Common myeloid progenitor, CD34-positive (primary cell): ENCODE measurements around the gene ATL1.
A peak's percentile ranks its signal among the peaks of the same experiment; 100 is the strongest.

Source experiments
- CTCF ChIA-PET: fragments of 350-600 bp; sonication (Branson Sonifier 250); formaldehyde crosslinking; loops from one replicate; lab custom pipeline; 2021; ENCODE audit warnings: antibody characterized with exemption; lab: Charles Lee
- POLR2A ChIA-PET: fragments of 350-600 bp; sonication (Branson Sonifier 250); formaldehyde crosslinking; loops from one replicate; lab custom pipeline; 2021; ENCODE audit warnings: antibody characterized with exemption; lab: Charles Lee
- DNase-seq, 3 donors: peaks; one replicate each; pipeline versions ENCODE4 v3.0.0 to v3.0.0-alpha.2; 2013
- H3K27ac ChIP-seq, 2 experiments: 1 replicate in 1 of 2; 2 replicates in 1 of 2; pipeline ENCODE4 v1.7.0; 2013; ENCODE audit warnings: inconsistent platforms in 2 of 2, low read length in 2 of 2, mild to moderate bottlenecking in 2 of 2, low read depth in 1 of 2, moderate library complexity in 1 of 2; ENCODE audit not compliant: severe bottlenecking in 2 of 2, insufficient read depth in 1 of 2, poor library complexity in 1 of 2
- H3K27me3 ChIP-seq, 5 experiments: replicated peaks in 2 of 5; 1 replicate in 3 of 5; 2 replicates in 2 of 5; pipeline versions ENCODE4 v1.6.1 to v1.7.0; 2013; ENCODE audit warnings: low read length in 4 of 5, mild to moderate bottlenecking in 2 of 5, moderate library complexity in 2 of 5, inconsistent platforms in 1 of 5; ENCODE audit not compliant: insufficient read depth in 5 of 5, control insufficient read depth in 4 of 5
- H3K36me3 ChIP-seq, 4 experiments: 1 replicate in 2 of 4; 2 replicates in 2 of 4; pipeline versions ENCODE4 v1.6.1 to v1.7.0; 2013; ENCODE audit warnings: low read length in 3 of 4, control low read depth in 1 of 4, mild to moderate bottlenecking in 1 of 4; ENCODE audit not compliant: control insufficient read depth in 4 of 4, insufficient read depth in 4 of 4
- H3K4me1 ChIP-seq, 4 experiments: 1 replicate in 3 of 4; 2 replicates in 1 of 4; pipeline versions ENCODE4 v1.6.1 to v1.7.1; 2013; ENCODE audit warnings: low read length in 3 of 4, mild to moderate bottlenecking in 3 of 4, control low read depth in 1 of 4, inconsistent platforms in 1 of 4, moderate library complexity in 1 of 4; ENCODE audit not compliant: control insufficient read depth in 4 of 4, insufficient read depth in 4 of 4; ENCODE audit errors: control extremely low read depth in 1 of 4
- H3K4me3 ChIP-seq, 7 experiments: 1 replicate in 4 of 7; 2 replicates in 3 of 7; pipeline versions ENCODE4 v1.5.1 to v1.7.0; 2013; ENCODE audit warnings: mild to moderate bottlenecking in 7 of 7, low read length in 6 of 7, moderate library complexity in 6 of 7, inconsistent platforms in 2 of 7, low read depth in 2 of 7, control low read depth in 1 of 7; ENCODE audit not compliant: insufficient read depth in 4 of 7, control insufficient read depth in 1 of 7; ENCODE audit errors: extremely low read depth in 1 of 7
- H3K9me3 ChIP-seq, 5 experiments: 1 replicate in 4 of 5; 2 replicates in 1 of 5; pipeline versions ENCODE4 v1.6.1 to v1.7.1; 2013; ENCODE audit warnings: low read length in 4 of 5, mild to moderate bottlenecking in 2 of 5, inconsistent platforms in 1 of 5, low read depth in 1 of 5, moderate library complexity in 1 of 5; ENCODE audit not compliant: control insufficient read depth in 4 of 5, insufficient read depth in 2 of 5; ENCODE audit errors: control extremely low read depth in 1 of 5
- WGBS: methylation state at CpG from one replicate; pipeline ENCODE4 v1.1.5; 2013; ENCODE audit not compliant: insufficient coverage; 5-methylcytosine and 5-hydroxymethylcytosine counted together

ATL1 gene

DNA sequence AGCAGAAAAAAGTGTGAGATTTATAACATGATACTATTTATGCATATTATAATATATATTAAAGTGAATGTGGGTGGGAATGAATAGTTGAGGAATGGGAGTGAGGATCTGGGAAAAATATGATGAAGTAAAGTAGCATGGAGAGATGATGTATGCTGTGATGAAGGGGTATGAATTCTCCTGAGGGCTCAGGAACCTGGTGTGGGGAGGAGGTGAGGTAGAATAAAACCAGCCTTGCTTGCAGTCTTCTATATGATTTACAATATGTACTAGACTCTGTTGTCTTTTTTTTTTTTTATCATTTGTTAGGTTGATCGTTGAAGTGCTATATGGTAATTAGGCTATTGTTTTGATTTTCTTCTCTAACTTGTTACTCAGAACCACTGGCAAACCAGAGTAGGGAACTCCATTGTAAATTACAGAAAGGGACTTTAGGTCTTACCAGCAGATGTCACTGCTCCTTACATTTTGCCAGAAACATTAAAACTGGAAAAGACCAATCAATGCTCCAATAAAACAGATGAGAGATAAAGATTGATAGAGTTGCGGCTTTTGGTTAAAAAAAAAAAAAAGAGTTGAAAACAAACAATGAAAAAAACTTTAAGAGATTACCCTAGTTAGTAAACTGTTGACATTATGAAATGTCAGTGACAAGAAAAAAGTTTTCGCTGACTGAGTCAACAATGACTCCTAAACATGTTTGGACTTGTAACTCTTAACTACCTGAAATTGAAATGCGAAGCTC lies 39.9 kb downstream of the ATL1 start:
- H3K27me3 ChIP-seq: no peaks in the 10 kb centered on the region
- DNase-seq: peak; percentile 44 to 52 (median 48)
- ChIA-PET POLR2A (no interaction called here), CTCF (interaction anchor here (0.5 to 2.5 kb wide), 14 partner anchors 8 to 261 kb away, joined by 3 to 24 read pairs (median 4); no protein-coding TSS in a partner anchor)
- H3K4me1 ChIP-seq: peaks cover 0 to 1% (median 0%) of the 10 kb centered on the region in 4 experiments
- WGBS: no CpG with 5 or more reads among the region's 4 CpGs
- H3K36me3 ChIP-seq: peaks cover 0 to 3% (median 3%) of the 10 kb centered on the region in 4 experiments
- no peak overlapping the region for H3K4me3 ChIP-seq
- no peak overlapping the region for H3K27ac ChIP-seq
- H3K9me3 ChIP-seq: no peaks in the 10 kb centered on the region

- 100% methylated on average over 1 of the region's 5 CpGs for WGBS
- ChIA-PET POLR2A (interaction anchor here (0.7 kb wide), 1 partner anchor 124 kb away, joined by 3 read pairs; no protein-coding TSS in a partner anchor), CTCF (interaction anchor here (0.5 to 2.5 kb wide), 21 partner anchors 10 to 262 kb away, joined by 3 to 24 read pairs (median 3); no protein-coding TSS in a partner anchor)
- Histone ChIP-seq H3K4me3 (no peak overlapping the region), H3K4me1 (peaks cover 0 to 1% (median 0%) of the 10 kb centered on the region in 4 experiments), H3K36me3 (peaks cover 0 to 3% (median 3%) of the 10 kb centered on the region in 4 experiments), H3K27me3 (no peaks in the 10 kb centered on the region), H3K27ac (no peak overlapping the region), H3K9me3 (no peaks in the 10 kb centered on the region)
- no peak for DNase-seq
Measured at GRCh38 chr14:50600849-50601248, 40.9 kb downstream of the ATL1 start.

GRCh38 chr14:50601394-50601793 lies 41.4 kb downstream of the ATL1 start:
- Histone ChIP-seq H3K9me3 (no peaks in the 10 kb centered on the region), H3K4me1 (peaks cover 0 to 1% (median 0%) of the 10 kb centered on the region in 4 experiments), H3K27ac (no peak overlapping the region), H3K27me3 (no peaks in the 10 kb centered on the region), H3K36me3 (peaks cover 0 to 3% (median 2%) of the 10 kb centered on the region in 4 experiments), H3K4me3 (no peak overlapping the region)
- no CpG with 5 or more reads among the region's 2 CpGs for WGBS
- ChIA-PET CTCF (interaction anchor here (0.8 to 2.5 kb wide), 16 partner anchors 10 to 261 kb away, joined by 3 to 24 read pairs (median 4); no protein-coding TSS in a partner anchor), POLR2A (no interaction called here)
- no peak for DNase-seq

- WGBS: 100% methylated on average over 1 of the region's 3 CpGs
- ChIA-PET CTCF (interaction anchor here (1.1 to 2.5 kb wide), 8 partner anchors 15 to 261 kb away, joined by 3 to 24 read pairs (median 6); no protein-coding TSS in a partner anchor), POLR2A (no interaction called here)
- Histone ChIP-seq H3K4me1 (peaks cover 0 to 1% (median 0%) of the 10 kb centered on the region in 4 experiments), H3K9me3 (no peaks in the 10 kb centered on the region), H3K27me3 (no peaks in the 10 kb centered on the region), H3K4me3 (no peak overlapping the region), H3K27ac (no peak overlapping the region), H3K36me3 (peaks cover 0 to 4% (median 2%) of the 10 kb centered on the region in 4 experiments)
- no peak for DNase-seq
Measured at GRCh38 chr14:50602035-50602434, 42.1 kb downstream of the ATL1 start.

DNA sequence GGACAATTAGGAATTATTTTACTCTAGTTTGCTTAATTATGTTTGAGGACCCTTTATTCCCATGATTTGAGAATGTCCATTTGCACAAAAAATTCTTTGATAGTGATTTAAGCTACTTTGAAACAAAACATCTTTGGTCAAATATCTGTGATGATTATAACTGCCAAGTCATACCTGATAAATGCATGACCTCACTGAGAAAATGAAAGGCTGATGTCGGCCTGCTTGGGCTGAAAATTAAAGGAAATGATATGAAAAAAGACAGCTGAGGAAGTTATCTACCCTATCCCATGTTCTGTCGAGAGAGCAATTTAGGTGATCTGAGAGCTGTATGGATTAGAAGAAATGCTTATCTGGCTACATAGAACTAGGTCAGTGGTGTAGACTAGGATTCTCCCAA lies 43.6 kb downstream of the ATL1 start:
- Histone ChIP-seq H3K4me1 (peaks cover 0 to 1% (median 0%) of the 10 kb centered on the region in 4 experiments), H3K27ac (no peak overlapping the region), H3K9me3 (no peaks in the 10 kb centered on the region), H3K36me3 (peaks cover 0 to 6% (median under 1%) of the 10 kb centered on the region in 4 experiments), H3K4me3 (no peak overlapping the region), H3K27me3 (no peaks in the 10 kb centered on the region)
- WGBS: no CpG with 5 or more reads among the region's 2 CpGs
- DNase-seq: peak in 2 of 3 donors; percentile 27 to 42
- ChIA-PET POLR2A (interaction anchor here (0.7 kb wide), 1 partner anchor 809 kb away, joined by 3 read pairs; no protein-coding TSS in a partner anchor), CTCF (interaction anchor here (0.6 to 1.5 kb wide), 2 partner anchors 12 to 173 kb away, joined by 3 to 5 read pairs; no protein-coding TSS in a partner anchor)

- Histone ChIP-seq H3K36me3 (peaks cover 0 to 6% (median 0%) of the 10 kb centered on the region in 4 experiments), H3K9me3 (no peaks in the 10 kb centered on the region), H3K27me3 (no peaks in the 10 kb centered on the region), H3K27ac (no peak overlapping the region), H3K4me3 (no peak overlapping the region), H3K4me1 (peaks cover 0 to 1% (median 0%) of the 10 kb centered on the region in 4 experiments)
- 0% methylated on average over 1 of the region's 1 CpG for WGBS
- ChIA-PET POLR2A (no interaction called here), CTCF (interaction anchor here (0.9 to 1.8 kb wide), 3 partner anchors 24 to 189 kb away, joined by 3 to 8 read pairs (median 3); no protein-coding TSS in a partner anchor)
- no peak for DNase-seq
Measured at GRCh38 chr14:50605766-50606165, 45.8 kb downstream of the ATL1 start.
